OCI-LY1 (cell line): ENCODE data around the gene FGF7.

ENCODE experiments used
- H2AFZ ChIP-seq: fragments of 200-600 bp; sonication (generic), shearing (Covaris generic); 2 replicates; pipeline ENCODE4 v1.6.0; 2014; ENCODE audit warnings: antibody characterized with exemption, mild to moderate bottlenecking, low read length
- H3F3A ChIP-seq: fragments of 200-600 bp; sonication (generic), shearing (Covaris generic); 2 replicates; pipeline ENCODE4 v1.6.0; 2014; ENCODE audit warnings: mild to moderate bottlenecking, antibody characterized with exemption, low read length, moderate library complexity; ENCODE audit not compliant: insufficient read depth
- H3K27ac ChIP-seq: fragments of 200-600 bp; sonication (generic); 2 replicates; pipeline ENCODE4 v1.5.1; 2014; ENCODE audit warnings: low read length, mixed run types, mild to moderate bottlenecking, low read depth; ENCODE audit not compliant: poor library complexity, severe bottlenecking
- H3K27me3 ChIP-seq: fragments of 200-600 bp; sonication (generic); 2 replicates; pipeline ENCODE4 v1.6.0; 2014; ENCODE audit warnings: antibody characterized with exemption, mild to moderate bottlenecking, low read length, moderate library complexity; ENCODE audit not compliant: insufficient read depth
- H3K36me3 ChIP-seq: fragments of 200-600 bp; sonication (generic); 2 replicates; pipeline ENCODE4 v1.6.1; 2014; ENCODE audit warnings: mild to moderate bottlenecking, antibody characterized with exemption, low read length, moderate library complexity, mixed read lengths; ENCODE audit not compliant: insufficient read depth
- H3K4me1 ChIP-seq: fragments of 200-600 bp; sonication (generic); 2 replicates; pipeline ENCODE4 v1.5.1; 2014; ENCODE audit warnings: mild to moderate bottlenecking, low read length, moderate library complexity; ENCODE audit not compliant: insufficient read depth, severe bottlenecking
- H3K4me2 ChIP-seq: fragments of 200-600 bp; sonication (generic), shearing (Covaris generic); 2 replicates; pipeline ENCODE4 v1.6.1; 2014; ENCODE audit warnings: low read length
- H3K4me3 ChIP-seq: fragments of 200-600 bp; sonication (generic); 2 replicates; pipeline ENCODE4 v1.5.1; 2014; ENCODE audit warnings: low read length, low read depth, mild to moderate bottlenecking, mixed read lengths; ENCODE audit not compliant: poor library complexity, severe bottlenecking
- H3K79me2 ChIP-seq: fragments of 200-600 bp; shearing (Covaris generic); 2 replicates; pipeline ENCODE4 v1.6.1; 2016; ENCODE audit warnings: mixed run types, low read length, mixed read lengths; ENCODE audit not compliant: insufficient read depth
- H3K9ac ChIP-seq: fragments of 200-600 bp; sonication (generic), shearing (Covaris generic); 2 replicates; pipeline ENCODE4 v1.6.1; 2014; ENCODE audit warnings: mild to moderate bottlenecking, low read length, mixed read lengths
- H3K9me2 ChIP-seq: fragments of 200-600 bp; sonication (generic), shearing (Covaris generic); 2 replicates; pipeline ENCODE4 v1.6.1; 2014; ENCODE audit warnings: low read depth, mild to moderate bottlenecking, low read length, mixed read lengths
- H3K9me3 ChIP-seq: fragments of 200-600 bp; shearing (Covaris generic); 2 replicates; pipeline ENCODE4 v1.6.1; 2014; ENCODE audit warnings: low read length, mixed read lengths
- H4K20me1 ChIP-seq: fragments of 200-600 bp; sonication (generic), shearing (Covaris generic); 2 replicates; pipeline ENCODE4 v1.6.0; 2016; ENCODE audit warnings: mild to moderate bottlenecking, low read length; ENCODE audit not compliant: insufficient read depth
- EZH2 ChIP-seq: fragments of 200-600 bp; sonication (generic), shearing (Covaris generic); IDR thresholded peaks from 2 replicates; pipeline ENCODE4 v1.8.0; 2017; ENCODE audit warnings: borderline replicate concordance, mixed run types, mild to moderate bottlenecking, antibody characterized with exemption, low read length, moderate library complexity, mixed read lengths
- TF ChIP-seq, protein P1 (sequence below): fragments of 200-600 bp; sonication (generic), shearing (Covaris generic); IDR thresholded peaks from 2 replicates; pipeline ENCODE4 v1.5.1; 2017; ENCODE audit warnings: mild to moderate bottlenecking, antibody characterized with exemption, low read length, moderate library complexity, mixed read lengths

The FGF7 gene

GRCh38 chr15:49494842-49495241 lies 71.8 kb downstream of the FGF7 start:
- Histone ChIP-seq H3K9me3 (no peaks in the 10 kb centered on the region), H3K4me3 (no peak overlapping the region), H4K20me1 (no peaks in the 10 kb centered on the region), H3K9ac (no peak overlapping the region), H3K9me2 (no peaks in the 10 kb centered on the region), H2AFZ (no peak overlapping the region), H3K4me1 (no peaks in the 10 kb centered on the region), H3F3A (no peaks in the 10 kb centered on the region), H3K27me3 (no peaks in the 10 kb centered on the region), H3K27ac (no peak overlapping the region), H3K4me2 (no peak overlapping the region), H3K36me3 (no peaks in the 10 kb centered on the region), H3K79me2 (no peaks in the 10 kb centered on the region)
- no peak for TF ChIP-seq EZH2
- TF ChIP-seq, protein P1, sequence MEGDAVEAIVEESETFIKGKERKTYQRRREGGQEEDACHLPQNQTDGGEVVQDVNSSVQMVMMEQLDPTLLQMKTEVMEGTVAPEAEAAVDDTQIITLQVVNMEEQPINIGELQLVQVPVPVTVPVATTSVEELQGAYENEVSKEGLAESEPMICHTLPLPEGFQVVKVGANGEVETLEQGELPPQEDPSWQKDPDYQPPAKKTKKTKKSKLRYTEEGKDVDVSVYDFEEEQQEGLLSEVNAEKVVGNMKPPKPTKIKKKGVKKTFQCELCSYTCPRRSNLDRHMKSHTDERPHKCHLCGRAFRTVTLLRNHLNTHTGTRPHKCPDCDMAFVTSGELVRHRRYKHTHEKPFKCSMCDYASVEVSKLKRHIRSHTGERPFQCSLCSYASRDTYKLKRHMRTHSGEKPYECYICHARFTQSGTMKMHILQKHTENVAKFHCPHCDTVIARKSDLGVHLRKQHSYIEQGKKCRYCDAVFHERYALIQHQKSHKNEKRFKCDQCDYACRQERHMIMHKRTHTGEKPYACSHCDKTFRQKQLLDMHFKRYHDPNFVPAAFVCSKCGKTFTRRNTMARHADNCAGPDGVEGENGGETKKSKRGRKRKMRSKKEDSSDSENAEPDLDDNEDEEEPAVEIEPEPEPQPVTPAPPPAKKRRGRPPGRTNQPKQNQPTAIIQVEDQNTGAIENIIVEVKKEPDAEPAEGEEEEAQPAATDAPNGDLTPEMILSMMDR = no peak

GRCh38 chr15:49495993-49496753 lies 73.1 kb downstream of the FGF7 start:
- Histone ChIP-seq H3K36me3 (no peaks in the 10 kb centered on the region), H3K9me3 (no peaks in the 10 kb centered on the region), H4K20me1 (no peaks in the 10 kb centered on the region), H3K4me2 (no peak overlapping the region), H3K9ac (no peak overlapping the region), H3K9me2 (no peaks in the 10 kb centered on the region), H3F3A (no peaks in the 10 kb centered on the region), H3K27me3 (no peaks in the 10 kb centered on the region), H3K27ac (no peak overlapping the region), H2AFZ (no peak overlapping the region), H3K4me3 (no peak overlapping the region), H3K79me2 (no peaks in the 10 kb centered on the region), H3K4me1 (no peaks in the 10 kb centered on the region)
- TF ChIP-seq, protein P1 = no peak
- no peak for TF ChIP-seq EZH2

DNA sequence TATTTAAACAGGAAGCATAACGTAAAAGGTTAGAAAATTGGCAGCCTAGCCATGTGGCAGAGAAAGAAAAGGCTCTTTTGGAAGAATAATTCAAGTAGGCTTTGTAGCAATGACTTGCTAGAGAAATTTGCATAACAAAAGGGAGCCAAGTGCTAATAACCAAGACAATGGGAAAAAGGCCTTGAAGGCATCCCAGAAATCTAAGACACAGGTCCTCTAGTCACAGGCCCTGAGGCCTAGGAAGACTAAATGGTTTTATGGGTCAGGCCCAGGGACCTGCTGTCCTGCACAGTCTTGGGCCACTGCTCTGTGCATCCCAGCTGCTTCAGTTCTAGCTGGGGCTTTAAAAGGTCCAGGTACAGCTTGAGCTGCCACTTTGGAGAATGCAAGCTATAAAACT lies 78.5 kb downstream of the FGF7 start:
- Histone ChIP-seq H3K36me3 (no peaks in the 10 kb centered on the region), H3K27ac (no peak overlapping the region), H3F3A (no peaks in the 10 kb centered on the region), H2AFZ (no peak overlapping the region), H3K27me3 (no peaks in the 10 kb centered on the region), H4K20me1 (no peaks in the 10 kb centered on the region), H3K4me1 (no peaks in the 10 kb centered on the region), H3K9me2 (no peaks in the 10 kb centered on the region), H3K9ac (no peak overlapping the region), H3K4me3 (no peak overlapping the region), H3K79me2 (no peaks in the 10 kb centered on the region), H3K4me2 (no peak overlapping the region), H3K9me3 (no peaks in the 10 kb centered on the region)
- TF ChIP-seq, protein P1 = no peak
- TF ChIP-seq EZH2 = no peak
